Measurements from ENCODE around the gene BIRC5.

Gene BIRC5

DNA sequence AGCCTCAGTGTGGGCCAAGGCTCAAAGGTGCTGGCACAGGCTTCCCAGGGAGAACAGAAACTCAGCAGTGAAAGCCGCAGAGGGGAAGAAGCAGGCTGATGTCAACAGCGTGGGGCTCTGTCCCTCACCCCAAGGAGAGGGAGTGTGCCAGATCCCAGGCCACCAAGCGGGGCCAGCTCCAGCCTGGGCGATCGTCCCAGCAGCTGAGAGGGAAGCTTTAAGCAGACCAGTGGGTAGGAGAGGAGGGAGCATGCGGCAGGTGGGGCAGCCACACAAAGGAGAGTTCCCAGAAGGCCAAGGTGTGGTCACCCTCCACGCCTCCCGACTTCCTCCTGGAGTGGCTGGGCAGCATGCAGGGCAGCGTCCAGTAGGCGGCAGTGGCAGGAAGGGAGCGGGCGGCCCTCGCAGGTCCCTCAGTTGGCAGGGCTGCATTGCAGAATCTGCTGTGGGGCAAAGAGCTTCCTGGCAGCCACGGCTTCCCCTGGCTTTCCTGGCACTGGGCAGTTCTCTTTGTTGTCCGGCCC, 39.6 kb upstream of the BIRC5 start:
- H3K27ac ChIP-seq (ENCODE audit: low read length): no peak overlapping the region
- no peak overlapping the region for H3K9ac ChIP-seq (ENCODE audit: low read length)
- H3K9me3 ChIP-seq (ENCODE audit: control insufficient read depth, low read depth, low read length): no peaks in the 10 kb centered on the region
- H3K4me1 ChIP-seq (ENCODE audit: control insufficient read depth, low read depth, low read length): peaks cover 12% of the 10 kb centered on the region
- H3K27me3 ChIP-seq (ENCODE audit: control insufficient read depth, insufficient read depth, low read length): no peaks in the 10 kb centered on the region
- H3K4me3 ChIP-seq (ENCODE audit: low read length): no peak overlapping the region
- H3K36me3 ChIP-seq (ENCODE audit: control insufficient read depth, low read depth, low read length): peaks cover 37% of the 10 kb centered on the region

GRCh38 chr17:78174870-78175642, 39.0 kb upstream of the BIRC5 start:
- no peak overlapping the region for H3K4me3 ChIP-seq (ENCODE audit: low read length)
- no peaks in the 10 kb centered on the region for H3K9me3 ChIP-seq (ENCODE audit: control insufficient read depth, low read depth, low read length)
- H3K4me1 ChIP-seq (ENCODE audit: control insufficient read depth, low read depth, low read length): peaks cover 12% of the 10 kb centered on the region
- no peak overlapping the region for H3K27ac ChIP-seq (ENCODE audit: low read length)
- H3K9ac ChIP-seq (ENCODE audit: low read length): no peak overlapping the region
- peaks cover 44% of the 10 kb centered on the region for H3K36me3 ChIP-seq (ENCODE audit: control insufficient read depth, low read depth, low read length)
- no peaks in the 10 kb centered on the region for H3K27me3 ChIP-seq (ENCODE audit: control insufficient read depth, insufficient read depth, low read length)

GRCh38 chr17:78175643-78175981, 38.4 kb upstream of the BIRC5 start:
- Histone ChIP-seq H3K27ac (ENCODE audit: low read length) (no peak overlapping the region), H3K9me3 (ENCODE audit: control insufficient read depth, low read depth, low read length) (no peaks in the 10 kb centered on the region), H3K9ac (ENCODE audit: low read length) (no peak overlapping the region), H3K36me3 (ENCODE audit: control insufficient read depth, low read depth, low read length) (peaks cover 49% of the 10 kb centered on the region), H3K4me1 (ENCODE audit: control insufficient read depth, low read depth, low read length) (peaks cover 12% of the 10 kb centered on the region), H3K27me3 (ENCODE audit: control insufficient read depth, insufficient read depth, low read length) (no peaks in the 10 kb centered on the region), H3K4me3 (ENCODE audit: low read length) (no peak overlapping the region)

GRCh38 chr17:78176548-78177025, 37.5 kb upstream of the BIRC5 start:
- Histone ChIP-seq H3K27ac (ENCODE audit: low read length) (no peak overlapping the region), H3K27me3 (ENCODE audit: control insufficient read depth, insufficient read depth, low read length) (no peaks in the 10 kb centered on the region), H3K36me3 (ENCODE audit: control insufficient read depth, low read depth, low read length) (peaks cover 58% of the 10 kb centered on the region), H3K4me3 (ENCODE audit: low read length) (no peak overlapping the region), H3K4me1 (ENCODE audit: control insufficient read depth, low read depth, low read length) (peaks cover 12% of the 10 kb centered on the region), H3K9ac (ENCODE audit: low read length) (no peak overlapping the region), H3K9me3 (ENCODE audit: control insufficient read depth, low read depth, low read length) (no peaks in the 10 kb centered on the region)

GRCh38 chr17:78179372-78179771, 34.7 kb upstream of the BIRC5 start:
- Histone ChIP-seq H3K27me3 (ENCODE audit: control insufficient read depth, insufficient read depth, low read length) (no peaks in the 10 kb centered on the region), H3K27ac (ENCODE audit: low read length) (no peak overlapping the region), H3K9ac (ENCODE audit: low read length) (no peak overlapping the region), H3K4me3 (ENCODE audit: low read length) (no peak overlapping the region), H3K36me3 (ENCODE audit: control insufficient read depth, low read depth, low read length) (peaks cover 75% of the 10 kb centered on the region), H3K4me1 (ENCODE audit: control insufficient read depth, low read depth, low read length) (no peaks in the 10 kb centered on the region), H3K9me3 (ENCODE audit: control insufficient read depth, low read depth, low read length) (no peaks in the 10 kb centered on the region)

DNA sequence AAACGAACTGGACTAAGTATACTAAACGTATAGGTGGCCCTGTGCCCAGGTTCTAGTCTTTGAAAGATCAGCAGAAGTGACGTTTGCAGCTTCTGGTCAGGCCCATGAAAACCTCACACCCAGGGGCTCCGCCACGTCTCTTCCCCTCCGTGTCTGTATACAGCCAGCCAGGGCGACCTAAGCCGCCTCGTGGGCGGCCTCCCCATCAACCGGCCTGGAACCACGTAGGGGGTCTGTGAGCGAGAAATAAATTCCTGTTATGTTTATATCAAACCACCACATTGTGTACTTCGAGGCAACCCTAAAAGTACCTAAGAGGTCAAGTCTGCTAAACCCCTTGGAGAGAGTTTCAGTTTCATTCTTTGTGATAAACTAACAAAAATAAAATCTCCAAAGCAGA, 34.0 kb upstream of the BIRC5 start:
- Histone ChIP-seq H3K27me3 (ENCODE audit: control insufficient read depth, insufficient read depth, low read length) (no peaks in the 10 kb centered on the region), H3K27ac (ENCODE audit: low read length) (no peak overlapping the region), H3K4me1 (ENCODE audit: control insufficient read depth, low read depth, low read length) (no peaks in the 10 kb centered on the region), H3K4me3 (ENCODE audit: low read length) (no peak overlapping the region), H3K9ac (ENCODE audit: low read length) (no peak overlapping the region), H3K36me3 (ENCODE audit: control insufficient read depth, low read depth, low read length) (peaks cover 77% of the 10 kb centered on the region), H3K9me3 (ENCODE audit: control insufficient read depth, low read depth, low read length) (no peaks in the 10 kb centered on the region)

- peaks cover 73% of the 10 kb centered on the region for H3K36me3 ChIP-seq (ENCODE audit: control insufficient read depth, low read depth, low read length)
- no peak overlapping the region for H3K9ac ChIP-seq (ENCODE audit: low read length)
- no peak overlapping the region for H3K27ac ChIP-seq (ENCODE audit: low read length)
- H3K27me3 ChIP-seq (ENCODE audit: control insufficient read depth, insufficient read depth, low read length): no peaks in the 10 kb centered on the region
- no peaks in the 10 kb centered on the region for H3K4me1 ChIP-seq (ENCODE audit: control insufficient read depth, low read depth, low read length)
- no peak overlapping the region for H3K4me3 ChIP-seq (ENCODE audit: low read length)
- H3K9me3 ChIP-seq (ENCODE audit: control insufficient read depth, low read depth, low read length): no peaks in the 10 kb centered on the region
Observed at GRCh38 chr17:78180508-78180907, 33.5 kb upstream of the BIRC5 start.

GRCh38 chr17:78182504-78182903, 31.5 kb upstream of the BIRC5 start:
- Histone ChIP-seq H3K27me3 (ENCODE audit: control insufficient read depth, insufficient read depth, low read length) (no peaks in the 10 kb centered on the region), H3K27ac (ENCODE audit: low read length) (no peak overlapping the region), H3K9me3 (ENCODE audit: control insufficient read depth, low read depth, low read length) (no peaks in the 10 kb centered on the region), H3K36me3 (ENCODE audit: control insufficient read depth, low read depth, low read length) (peaks cover 69% of the 10 kb centered on the region), H3K4me3 (ENCODE audit: low read length) (no peak overlapping the region), H3K4me1 (ENCODE audit: control insufficient read depth, low read depth, low read length) (no peaks in the 10 kb centered on the region), H3K9ac (ENCODE audit: low read length) (no peak overlapping the region)

DNA sequence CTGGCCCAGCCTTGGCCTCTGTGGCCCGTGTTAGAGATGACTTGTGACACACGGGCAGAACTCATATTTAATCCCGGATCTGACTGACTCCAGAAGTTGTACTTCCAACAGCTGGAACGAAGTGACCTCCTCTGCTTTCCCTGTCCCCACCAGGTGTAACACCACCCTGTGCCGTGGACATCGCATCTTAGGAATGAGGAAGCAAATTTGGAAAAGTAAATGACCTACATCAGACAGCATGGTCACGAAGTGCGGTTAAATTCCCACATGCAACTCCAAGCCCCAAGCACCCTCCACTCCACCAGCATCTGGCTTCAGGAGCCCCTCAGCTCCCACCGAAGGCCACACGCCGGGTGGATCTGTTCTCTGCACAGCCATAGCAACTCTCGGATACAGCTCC, 30.1 kb upstream of the BIRC5 start:
- H3K27ac ChIP-seq (ENCODE audit: low read length): no peak overlapping the region
- no peaks in the 10 kb centered on the region for H3K4me1 ChIP-seq (ENCODE audit: control insufficient read depth, low read depth, low read length)
- no peak overlapping the region for H3K4me3 ChIP-seq (ENCODE audit: low read length)
- no peaks in the 10 kb centered on the region for H3K9me3 ChIP-seq (ENCODE audit: control insufficient read depth, low read depth, low read length)
- H3K36me3 ChIP-seq (ENCODE audit: control insufficient read depth, low read depth, low read length): peaks cover 60% of the 10 kb centered on the region
- H3K27me3 ChIP-seq (ENCODE audit: control insufficient read depth, insufficient read depth, low read length): no peaks in the 10 kb centered on the region
- H3K9ac ChIP-seq (ENCODE audit: low read length): no peak overlapping the region

DNA sequence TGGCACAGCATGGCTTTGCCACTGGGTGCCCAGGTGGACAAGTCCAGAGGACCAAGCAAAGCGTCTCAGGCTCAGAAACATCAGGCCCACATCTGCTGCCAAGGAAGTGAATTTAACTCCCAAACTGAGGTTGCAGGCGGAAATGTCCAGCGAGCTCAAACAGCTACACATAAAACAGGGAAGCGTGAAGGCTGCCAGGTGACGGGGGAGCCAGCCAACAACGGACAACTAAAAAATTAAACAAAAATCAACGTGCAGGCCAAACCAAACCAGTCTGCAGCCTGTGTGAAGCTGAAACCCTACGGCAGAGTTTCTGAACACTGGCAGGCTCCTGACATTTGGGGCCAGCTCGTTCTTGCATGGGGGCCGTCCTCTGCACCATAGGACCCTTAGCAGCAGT, 29.7 kb upstream of the BIRC5 start:
- Histone ChIP-seq H3K27ac (ENCODE audit: low read length) (no peak overlapping the region), H3K9ac (ENCODE audit: low read length) (no peak overlapping the region), H3K4me3 (ENCODE audit: low read length) (no peak overlapping the region), H3K36me3 (ENCODE audit: control insufficient read depth, low read depth, low read length) (peaks cover 55% of the 10 kb centered on the region), H3K4me1 (ENCODE audit: control insufficient read depth, low read depth, low read length) (no peaks in the 10 kb centered on the region), H3K9me3 (ENCODE audit: control insufficient read depth, low read depth, low read length) (no peaks in the 10 kb centered on the region), H3K27me3 (ENCODE audit: control insufficient read depth, insufficient read depth, low read length) (no peaks in the 10 kb centered on the region)

GRCh38 chr17:78184868-78185267, 29.2 kb upstream of the BIRC5 start:
- Histone ChIP-seq H3K4me3 (ENCODE audit: low read length) (no peak overlapping the region), H3K4me1 (ENCODE audit: control insufficient read depth, low read depth, low read length) (no peaks in the 10 kb centered on the region), H3K27me3 (ENCODE audit: control insufficient read depth, insufficient read depth, low read length) (no peaks in the 10 kb centered on the region), H3K36me3 (ENCODE audit: control insufficient read depth, low read depth, low read length) (peaks cover 50% of the 10 kb centered on the region), H3K27ac (ENCODE audit: low read length) (no peak overlapping the region), H3K9me3 (ENCODE audit: control insufficient read depth, low read depth, low read length) (no peaks in the 10 kb centered on the region), H3K9ac (ENCODE audit: low read length) (no peak overlapping the region)
